Psoas muscle (tissue), 8 donors: ENCODE measurements around the gene TTC21B. TPM values are rescaled to one million over a fixed set of nuclear protein-coding genes. Genes with fewer than 3 reads are reported as not detected.

Experiments used
- ATAC-seq, 4 donors: fragments of 200-7000 bp; cut with Tn5 transposase; one replicate each; pipeline ENCODE4 v1.9.1; 2020; ENCODE audit warnings: moderate library complexity in 3 of 4, mild to moderate bottlenecking in 2 of 4
- DNase-seq, 2 donors: peaks; one replicate each; pipeline ENCODE4 v3.0.0-alpha.2; 2020
- H3K27ac ChIP-seq: fragments of 200-600 bp; one replicate; pipeline ENCODE4 v1.8.0; 2022
- H3K27me3 ChIP-seq, 3 donors: fragments of 200-600 bp in 1 of 3; one replicate each; pipeline versions ENCODE4 v1.6.1 to v1.8.0; 2013 to 2022; ENCODE audit warnings: low read length in 2 of 3, mild to moderate bottlenecking in 2 of 3, moderate library complexity in 1 of 3; ENCODE audit not compliant: insufficient read depth in 3 of 3
- H3K36me3 ChIP-seq, 2 donors: fragments of 200-600 bp in 1 of 2; one replicate each; pipeline versions ENCODE4 v1.6.1 to v1.8.0; 2013 to 2022; ENCODE audit warnings: low read depth in 1 of 2, mild to moderate bottlenecking in 1 of 2, moderate library complexity in 1 of 2; ENCODE audit not compliant: insufficient read depth in 1 of 2
- H3K4me1 ChIP-seq: fragments of 200-600 bp; one replicate; pipeline ENCODE4 v1.8.0; 2022
- H3K4me3 ChIP-seq: fragments of 200-600 bp; one replicate; pipeline ENCODE4 v1.8.0; 2022; ENCODE audit warnings: mild to moderate bottlenecking
- H3K9me3 ChIP-seq: fragments of 200-600 bp; one replicate; pipeline ENCODE4 v1.8.0; 2022
- CTCF ChIP-seq: fragments of 200-600 bp; IDR thresholded peaks from one replicate; pipeline ENCODE4 v1.8.0; 2022; ENCODE audit warnings: antibody characterized with exemption
- WGBS, 3 donors: extraction: QIAGEN DNeasy Blood & Tissue Kit; methylation state at CpG; one replicate each; pipeline versions ENCODE4 v1.1.6 to v1.1.7; 2013; 5-methylcytosine and 5-hydroxymethylcytosine counted together
- intact Hi-C, 2 donors: fragments of 100-400 bp; cut with DNase I; formaldehyde crosslinking; loops; one replicate each; pipeline versions ENCODE4 v1.11.0 to v1.14.2; 2022
- polyA plus RNA-seq, 3 donors: library from polyadenylated mRNA; stranded (reverse); fragments of 200-250 nt; gene quantifications; one replicate each; pipeline ENCODE4 v1.2.3, GENCODE V29; 2013
- total RNA-seq, 4 donors: library from RNA; stranded (reverse); fragmentation: NEBNext Ultra II Directional in 2 of 4; extraction: Animal tissue kit (Norgen Biotek cat#: 25700) in 2 of 4; gene quantifications; one replicate each; pipeline versions ENCODE4 v1.2.1 to v1.2.4, GENCODE V29; 2021 to 2023
- donor health status: healthy with polysubstance abuse.
- donor health status: DM: no; HTN: no; CAD: no; lungs with moderate emphysema.
- donor health status: Bipolar disorder and iron deficiency.
- donor health status: healthy.
- donor health status: DM: yes; HTN: yes; CAD: no.
- donor health status: DM: no; HTN: no; CAD: no.
- donor health status: DM: no; HTN: no; CAD: no.
- donor health status: DM: yes; HTN: yes; CAD: no.

The TTC21B gene
- total and polyA plus RNA-seq, 7 donors, result 2.6 to 16.7 (median 10.6) TPM

GRCh38 chr2:165920748-165921147, 32.8 kb downstream of the TTC21B start:
- no peaks in the 10 kb centered on the region for H3K27me3 ChIP-seq
- no peak for DNase-seq
- ATAC-seq, result no peak
- intact Hi-C loops, result no loop called here
- H3K27ac ChIP-seq, result no peak overlapping the region
- peaks cover 0 to 81% of the 10 kb centered on the region in 2 donors for H3K36me3 ChIP-seq
- H3K4me1 ChIP-seq, result no peaks in the 10 kb centered on the region
- WGBS, 3 donors, result 62 to 81% (median 75%) methylated on average over 1 of the region's 1 CpG
- H3K9me3 ChIP-seq, result no peaks in the 10 kb centered on the region
- H3K4me3 ChIP-seq, result no peak overlapping the region
- no peak for TF ChIP-seq CTCF

GRCh38 chr2:165913636-165914035, 39.9 kb downstream of the TTC21B start:
- Histone ChIP-seq H3K27me3 (no peaks in the 10 kb centered on the region), H3K4me3 (no peak overlapping the region), H3K9me3 (no peaks in the 10 kb centered on the region), H3K36me3 (peaks cover 0 to 74% of the 10 kb centered on the region in 2 donors), H3K27ac (no peak overlapping the region), H3K4me1 (no peaks in the 10 kb centered on the region)
- no peak for DNase-seq
- TF ChIP-seq CTCF, result no peak
- ATAC-seq, result no peak
- intact Hi-C loops, result no loop called here

GRCh38 chr2:165911981-165912380, 41.6 kb downstream of the TTC21B start:
- H3K9me3 ChIP-seq, result no peaks in the 10 kb centered on the region
- H3K4me3 ChIP-seq, result no peak overlapping the region
- no peak for DNase-seq
- H3K4me1 ChIP-seq, result no peaks in the 10 kb centered on the region
- intact Hi-C loops, result no loop called here
- WGBS, 3 donors, result 93 to 99% (median 96%) methylated on average over 2 of the region's 2 CpGs
- no peaks in the 10 kb centered on the region for H3K27me3 ChIP-seq
- H3K27ac ChIP-seq, result no peak overlapping the region
- no peak for ATAC-seq
- no peak for TF ChIP-seq CTCF
- H3K36me3 ChIP-seq, result peaks cover 0 to 71% of the 10 kb centered on the region in 2 donors

- DNase-seq (no peak), ATAC-seq (no peak)
- H3K27me3 ChIP-seq, result no peaks in the 10 kb centered on the region
- H3K27ac ChIP-seq, result no peak overlapping the region
- no peaks in the 10 kb centered on the region for H3K9me3 ChIP-seq
- TF ChIP-seq CTCF, result no peak
- H3K4me1 ChIP-seq, result no peaks in the 10 kb centered on the region
- H3K4me3 ChIP-seq, result no peak overlapping the region
- intact Hi-C loops, result no loop called here
- peaks cover 0 to 64% of the 10 kb centered on the region in 2 donors for H3K36me3 ChIP-seq
Observed at GRCh38 chr2:165911231-165911630, 42.3 kb downstream of the TTC21B start.

- no peak for ATAC-seq
Observed at GRCh38 chr2:165909466-165909865, 44.1 kb downstream of the TTC21B start.

More at GRCh38 chr2:165909466-165909865, 44.1 kb downstream of the TTC21B start:
- Histone ChIP-seq H3K4me1 (no peaks in the 10 kb centered on the region), H3K27me3 (no peaks in the 10 kb centered on the region), H3K4me3 (no peak overlapping the region), H3K9me3 (no peaks in the 10 kb centered on the region), H3K27ac (no peak overlapping the region), H3K36me3 (peaks cover 0 to 64% of the 10 kb centered on the region in 2 donors)
- TF ChIP-seq CTCF, result no peak
- no peak for DNase-seq
- intact Hi-C loops, result no loop called here
- 73 to 78% (median 76%) methylated on average over 1 of the region's 1 CpG for WGBS, 3 donors
